Mucosa of rectum (tissue), 2 donors: ENCODE data around the gene LINGO3.

ENCODE experiments used
- H3K27ac ChIP-seq, 2 donors: one replicate each; pipeline ENCODE4 v1.7.0; 2013; ENCODE audit warnings: inconsistent platforms in 2 of 2, low read depth in 2 of 2, low read length in 2 of 2
- H3K27me3 ChIP-seq, 2 donors: one replicate each; pipeline ENCODE4 v1.7.0; 2013; ENCODE audit warnings: low read length in 2 of 2; ENCODE audit not compliant: control insufficient read depth in 2 of 2, insufficient read depth in 2 of 2
- H3K36me3 ChIP-seq, 2 donors: one replicate each; pipeline ENCODE4 v1.7.0; 2013; ENCODE audit warnings: low read length in 2 of 2; ENCODE audit not compliant: control insufficient read depth in 2 of 2, insufficient read depth in 2 of 2
- H3K4me1 ChIP-seq, 2 donors: one replicate each; pipeline ENCODE4 v1.7.0; 2013; ENCODE audit warnings: low read length in 2 of 2, mild to moderate bottlenecking in 1 of 2; ENCODE audit not compliant: control insufficient read depth in 2 of 2, insufficient read depth in 2 of 2
- H3K4me3 ChIP-seq, 2 donors: one replicate each; pipeline ENCODE4 v1.7.0; 2013; ENCODE audit warnings: low read length in 2 of 2
- H3K9ac ChIP-seq, 2 donors: one replicate each; pipeline ENCODE4 v1.7.0; 2013; ENCODE audit warnings: low read length in 2 of 2, low read depth in 1 of 2, mild to moderate bottlenecking in 1 of 2
- H3K9me3 ChIP-seq, 2 donors: one replicate each; pipeline ENCODE4 v1.7.0; 2013; ENCODE audit warnings: low read length in 2 of 2; ENCODE audit not compliant: control insufficient read depth in 2 of 2
- donor health status: healthy.
- donor health status: Normal muscosa, but diverticular disease.

The LINGO3 gene

GRCh38 chr19:2261438-2262172 is 46.3 kb downstream of the LINGO3 start:
- no peaks in the 10 kb centered on the region for H3K36me3 ChIP-seq
- H3K4me3 ChIP-seq: no peak overlapping the region
- H3K27me3 ChIP-seq: no peaks in the 10 kb centered on the region
- H3K4me1 ChIP-seq: peaks cover 6 to 9% of the 10 kb centered on the region in 2 donors
- H3K9me3 ChIP-seq: no peaks in the 10 kb centered on the region
- no peak overlapping the region for H3K9ac ChIP-seq
- H3K27ac ChIP-seq: peak overlapping the region; percentile 48 to 59

GRCh38 chr19:2260341-2260805 is 47.6 kb downstream of the LINGO3 start:
- H3K27me3 ChIP-seq: no peaks in the 10 kb centered on the region
- H3K27ac ChIP-seq: peak overlapping the region; percentile 54 to 72
- peak overlapping the region in 1 of 2 donors; percentile 24 for H3K9ac ChIP-seq
- peak overlapping the region; percentile 40 to 41 for H3K4me3 ChIP-seq
- peaks cover 0 to 5% of the 10 kb centered on the region in 2 donors for H3K4me1 ChIP-seq
- H3K9me3 ChIP-seq: no peaks in the 10 kb centered on the region
- no peaks in the 10 kb centered on the region for H3K36me3 ChIP-seq

GRCh38 chr19:2259336-2259735 is 48.6 kb downstream of the LINGO3 start:
- Histone ChIP-seq H3K9ac (no peak overlapping the region), H3K27ac (no peak overlapping the region), H3K4me1 (peaks cover 0 to 5% of the 10 kb centered on the region in 2 donors), H3K4me3 (no peak overlapping the region), H3K9me3 (no peaks in the 10 kb centered on the region), H3K27me3 (no peaks in the 10 kb centered on the region), H3K36me3 (no peaks in the 10 kb centered on the region)
